HepG2 (cell line): ENCODE data around the gene CUL1. TPM values are rescaled to one million over a fixed set of nuclear protein-coding genes. Genes with fewer than 3 reads are reported as not detected.
A peak's percentile ranks its signal among the peaks of the same experiment; 100 is the strongest.

Experiments used
- ATAC-seq: fragments of 200-7000 bp; cut with Tn5 transposase; 3 replicates; pipeline ENCODE4 v1.9.1; 2020; ENCODE audit warnings: mild to moderate bottlenecking, moderate library complexity
- BruUV-seq: library from RNA; stranded (reverse); fragments of 400-500 nt; replicated peaks from 2 replicates; lab custom pipeline; 2021; lab: Mats Ljungman, UMichigan
- CTCF ChIA-PET: fragments of 300-600 bp; formaldehyde crosslinking; extraction: SDS; loops from one replicate; lab custom pipeline; 2021; ENCODE audit warnings: low total read pairs, inconsistent platforms, low intra/inter-chr PET ratio; lab: Yijun Ruan, JAX
- POLR2A ChIA-PET: fragments of 350-600 bp; sonication (Branson Sonifier 250); formaldehyde crosslinking; loops from one replicate; lab custom pipeline; 2020; ENCODE audit warnings: antibody characterized with exemption, inconsistent platforms; lab: Yijun Ruan, JAX
- DNase-seq: peaks from one replicate; pipeline ENCODE4 v3.0.0-alpha.2; 2015; ENCODE audit warnings: low spot score
- FAIRE-seq: peaks from 3 replicates; lab custom pipeline; 2011; peaks lifted over from hg19 to GRCh38; lab: Jason Lieb, UNC
- H2AFZ ChIP-seq: one replicate; pipeline ENCODE4 v1.6.1; 2011; ENCODE audit warnings: low read length, inconsistent platforms
- H3K27ac ChIP-seq: fragments of 300-600 bp; 3 replicates; pipeline ENCODE4 v1.8.0; 2011; ENCODE audit warnings: mixed run types, mild to moderate bottlenecking, mixed read lengths, low read length, inconsistent platforms; ENCODE audit not compliant: insufficient read depth; ENCODE audit errors: extremely low read length
- H3K27me3 ChIP-seq, 2 experiments: fragments of 200-600 bp in 1 of 2; 2 replicates in 1 of 2; 3 replicates in 1 of 2; pipeline versions ENCODE4 v1.6.0 to v1.8.0; 2011; ENCODE audit warnings: low read length in 2 of 2, mild to moderate bottlenecking in 2 of 2, moderate library complexity in 2 of 2, inconsistent platforms in 1 of 2; ENCODE audit not compliant: insufficient read depth in 2 of 2, control insufficient read depth in 1 of 2
- H3K36me3 ChIP-seq, 2 experiments: fragments of 200-600 bp in 1 of 2; replicated peaks in 1 of 2; 2 replicates in 1 of 2; 3 replicates in 1 of 2; pipeline versions ENCODE4 v1.5.1 to v1.8.0; 2011; ENCODE audit warnings: low read length in 2 of 2, inconsistent platforms in 1 of 2; ENCODE audit not compliant: insufficient read depth in 2 of 2, control insufficient read depth in 1 of 2
- H3K4me1 ChIP-seq: 2 replicates; pipeline ENCODE4 v1.5.1; 2012; ENCODE audit warnings: low read length, inconsistent platforms; ENCODE audit not compliant: insufficient read depth
- H3K4me2 ChIP-seq: 2 replicates; pipeline ENCODE4 v1.6.0; 2011; ENCODE audit warnings: low read depth, low read length, inconsistent platforms
- H3K4me3 ChIP-seq, 3 experiments: fragments of 200-600 bp in 1 of 3; sonication (generic), shearing (Covaris generic) in 1 of 3; replicated peaks in 1 of 3; 2 replicates each; pipeline ENCODE4 v1.5.1; 2011 to 2016; ENCODE audit warnings: low read length in 3 of 3, inconsistent platforms in 2 of 3, low read depth in 2 of 3, mild to moderate bottlenecking in 2 of 3, control low read depth in 1 of 3, mixed read lengths in 1 of 3; ENCODE audit not compliant: insufficient read depth in 1 of 3
- H3K79me2 ChIP-seq: one replicate; pipeline ENCODE4 v1.6.1; 2011; ENCODE audit warnings: low read length, inconsistent platforms; ENCODE audit not compliant: insufficient read depth
- H3K9ac ChIP-seq: 2 replicates; pipeline ENCODE4 v1.6.0; 2011; ENCODE audit warnings: mild to moderate bottlenecking, low read depth, low read length, inconsistent platforms; ENCODE audit not compliant: insufficient read depth
- H3K9me3 ChIP-seq: 2 replicates; pipeline ENCODE4 v1.5.1; 2012; ENCODE audit warnings: mild to moderate bottlenecking, low read length
- H4K20me1 ChIP-seq: 2 replicates; pipeline ENCODE4 v1.6.0; 2011; ENCODE audit warnings: inconsistent platforms, mild to moderate bottlenecking, low read length, moderate library complexity; ENCODE audit not compliant: insufficient read depth
- ARNT ChIP-seq: fragments of 450-650 bp; IDR thresholded peaks from 2 replicates; pipeline ENCODE4 v1.6.1; 2017
- CENPX ChIP-seq: sonication (generic); formaldehyde crosslinking; IDR thresholded peaks from 2 replicates; pipeline ENCODE4 v1.9.0; 2021; ENCODE audit warnings: mild to moderate bottlenecking, missing genetic modification reagents, moderate library complexity
- FOSL2 ChIP-seq: sonication (generic); formaldehyde crosslinking; IDR thresholded peaks from 2 replicates; pipeline ENCODE4 v1.4.0; 2020; ENCODE audit warnings: missing genetic modification reagents
- RARG ChIP-seq: sonication (generic); formaldehyde crosslinking; IDR thresholded peaks from 2 replicates; pipeline ENCODE4 v1.4.0; 2020; ENCODE audit warnings: low read depth, mild to moderate bottlenecking, missing genetic modification reagents
- SMAD3 ChIP-seq: sonication (generic); formaldehyde crosslinking; IDR thresholded peaks from 2 replicates; pipeline ENCODE4 v1.4.0; 2020; ENCODE audit warnings: missing genetic modification reagents
- ZFP36 ChIP-seq: fragments of 150-350 bp; IDR thresholded peaks from 2 replicates; pipeline ENCODE4 v1.6.1; 2018; ENCODE audit warnings: borderline replicate concordance, low read length, low read depth; ENCODE audit not compliant: partially characterized antibody
- ZNF430 ChIP-seq: sonication (generic); formaldehyde crosslinking; IDR thresholded peaks from 2 replicates; pipeline ENCODE4 v1.9.0; 2021; ENCODE audit warnings: mild to moderate bottlenecking, missing genetic modification reagents
- ZNF605 ChIP-seq: sonication (generic); formaldehyde crosslinking; IDR thresholded peaks from 2 replicates; pipeline ENCODE4 v1.8.0; 2022; ENCODE audit warnings: mild to moderate bottlenecking, missing genetic modification reagents
- ZNF777 ChIP-seq: sonication (generic); formaldehyde crosslinking; IDR thresholded peaks from 2 replicates; pipeline ENCODE4 v1.4.0; 2020; ENCODE audit warnings: missing genetic modification reagents
- WGBS: methylation state at CpG from one replicate; pipeline ENCODE4 v1.1.6; 2017; ENCODE audit warnings: low lambda C conversion rate; 5-methylcytosine and 5-hydroxymethylcytosine counted together
- in situ Hi-C: cut with HindIII; loops from 2 replicates; pipeline ENCODE4 v1.10.0; 2017; ENCODE audit warnings: low pct_unique_long_range_greater_than_20kb; ENCODE audit not compliant: extremely low pct_ligation_motif_present
- intact Hi-C: fragments of 100-400 bp; cut with micrococcal nuclease; formaldehyde crosslinking; loops from one replicate; pipeline ENCODE4 v1.10.0; 2022; ENCODE audit not compliant: unreplicated experiment
- polyA plus RNA-seq, 8 experiments: library from polyadenylated mRNA; depleted of rRNA in 3 of 8; stranded (reverse) in 7 of 8; unstranded in 1 of 8; fragments of >200 nt; fragmentation: Illumina TruSeq in 4 of 8; extraction: Trizol in 4 of 8; gene quantifications; 2 replicates each; pipeline versions ENCODE4 v1.2.1 to v1.2.3, GENCODE V29; 2011 to 2016; ENCODE audit warnings: low read depth in 4 of 8, missing spikeins in 1 of 8, mixed read lengths in 1 of 8; ENCODE audit not compliant: insufficient read depth in 1 of 8
- total RNA-seq, 5 experiments: library from RNA; depleted of rRNA; stranded (reverse); fragments of >200 nt; fragmentation: Illumina TruSeq; extraction: Trizol; gene quantifications; 2 replicates each; pipeline ENCODE4 v1.2.3, GENCODE V29; 2016; ENCODE audit warnings: low read depth in 1 of 5
- TF ChIP-seq, protein P1 (sequence below): sonication (generic); formaldehyde crosslinking; IDR thresholded peaks from 2 replicates; pipeline ENCODE4 v1.4.0; 2020; ENCODE audit warnings: mild to moderate bottlenecking, missing genetic modification reagents
- TF ChIP-seq, protein P2 (sequence below): sonication (generic); formaldehyde crosslinking; IDR thresholded peaks from 2 replicates; pipeline ENCODE4 v1.4.0; 2020; ENCODE audit warnings: missing genetic modification reagents
- TF ChIP-seq, protein P3 (sequence below): sonication (generic); formaldehyde crosslinking; IDR thresholded peaks from 2 replicates; pipeline ENCODE4 v1.4.0; 2020; ENCODE audit warnings: mild to moderate bottlenecking, missing genetic modification reagents, borderline replicate concordance

The CUL1 gene
- total and polyA plus RNA-seq, 2 of the 13 experiments (the other 11 are each of a cell fraction or from before 2014, with no cell fraction given), result 30.1 to 45.9 TPM

- TF ChIP-seq, protein P1, sequence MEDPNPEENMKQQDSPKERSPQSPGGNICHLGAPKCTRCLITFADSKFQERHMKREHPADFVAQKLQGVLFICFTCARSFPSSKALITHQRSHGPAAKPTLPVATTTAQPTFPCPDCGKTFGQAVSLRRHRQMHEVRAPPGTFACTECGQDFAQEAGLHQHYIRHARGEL (CRISPR knock-in tag), result no peak
- TF ChIP-seq ZNF605 (no peak), SMAD3 (CRISPR knock-in tag) (no peak)
- TF ChIP-seq, all 625 proteins: peak for 7
These were observed 701 bp upstream of the CUL1 start (continued) for GRCh38 chr7:148698007-148698396.

DNA sequence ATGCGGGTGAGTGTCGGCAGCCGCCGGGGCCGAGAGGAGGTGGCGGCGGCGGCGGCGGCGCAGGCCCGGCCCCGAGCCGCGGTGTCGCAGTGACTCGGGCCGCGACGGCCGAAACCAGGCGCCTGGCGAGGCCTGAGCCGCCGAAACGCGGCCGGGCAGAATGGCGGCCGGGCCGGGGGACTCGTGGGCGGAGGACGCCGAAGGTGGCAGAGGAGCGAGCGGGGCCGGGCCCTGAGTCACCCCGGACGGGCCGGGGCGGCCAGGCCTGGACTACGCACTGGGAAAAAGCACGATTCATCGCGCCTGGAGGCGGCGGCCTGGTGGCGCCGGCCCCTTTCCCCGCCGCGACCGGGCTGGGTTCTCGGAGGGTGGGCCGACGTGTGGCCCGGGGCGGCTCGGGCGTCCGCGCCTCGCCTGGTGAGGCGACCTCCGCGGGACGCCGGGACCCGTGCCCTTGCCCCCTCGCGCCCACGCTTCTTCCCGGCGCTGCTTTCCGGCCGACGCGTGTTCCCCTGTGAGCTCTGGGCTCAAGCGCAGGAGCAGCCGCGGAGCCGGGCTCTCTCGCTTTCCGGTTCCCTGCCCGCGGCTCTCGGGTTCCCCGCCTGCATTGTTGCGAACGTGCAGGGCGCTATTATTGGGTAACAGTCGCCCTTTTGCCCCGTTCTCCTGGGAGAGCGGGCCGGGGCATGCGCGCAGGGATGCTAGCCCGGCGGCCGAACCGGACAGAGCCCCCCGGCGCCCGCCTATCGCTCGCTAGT lies 500 bp downstream of the CUL1 start:
- Histone ChIP-seq H3K9ac (peak overlapping the region; percentile 99), H3K4me2 (peak overlapping the region; percentile 78), H3K27ac (peak overlapping the region; percentile 98), H3K4me1 (peaks cover 54% of the 10 kb centered on the region), H3K36me3 (no peaks in the 10 kb centered on the region), H2AFZ (no peak overlapping the region), H4K20me1 (peaks cover 26% of the 10 kb centered on the region), H3K4me3 (peak overlapping the region; percentile 84 to 89 (median 88)), H3K79me2 (peaks cover 50% of the 10 kb centered on the region), H3K27me3 (no peaks in the 10 kb centered on the region), H3K9me3 (no peaks in the 10 kb centered on the region)
- 5% methylated on average over 13 of the region's 107 CpGs for whole genome bisulfite sequencing
- no TSS peak for BruUV-seq
- FAIRE-seq (no peak), DNase-seq (peak; percentile 65), ATAC-seq (peak; percentile 83)
- in situ Hi-C loops, result no loop called here
- intact Hi-C loops, result loop anchor here (10.0 kb wide), 2 partner anchors 124 to 266 kb away; no protein-coding TSS in a partner anchor
- ChIA-PET POLR2A (interaction anchor here (1.0 to 1.8 kb wide), 2 partner anchors 9 to 10 kb away, joined by 3 to 7 read pairs; no protein-coding TSS in a partner anchor), CTCF (no interaction called here)
- no peak for TF ChIP-seq ZNF430 (CRISPR knock-in tag)
- no peak for TF ChIP-seq CENPX (CRISPR knock-in tag)
- TF ChIP-seq, protein P2, sequence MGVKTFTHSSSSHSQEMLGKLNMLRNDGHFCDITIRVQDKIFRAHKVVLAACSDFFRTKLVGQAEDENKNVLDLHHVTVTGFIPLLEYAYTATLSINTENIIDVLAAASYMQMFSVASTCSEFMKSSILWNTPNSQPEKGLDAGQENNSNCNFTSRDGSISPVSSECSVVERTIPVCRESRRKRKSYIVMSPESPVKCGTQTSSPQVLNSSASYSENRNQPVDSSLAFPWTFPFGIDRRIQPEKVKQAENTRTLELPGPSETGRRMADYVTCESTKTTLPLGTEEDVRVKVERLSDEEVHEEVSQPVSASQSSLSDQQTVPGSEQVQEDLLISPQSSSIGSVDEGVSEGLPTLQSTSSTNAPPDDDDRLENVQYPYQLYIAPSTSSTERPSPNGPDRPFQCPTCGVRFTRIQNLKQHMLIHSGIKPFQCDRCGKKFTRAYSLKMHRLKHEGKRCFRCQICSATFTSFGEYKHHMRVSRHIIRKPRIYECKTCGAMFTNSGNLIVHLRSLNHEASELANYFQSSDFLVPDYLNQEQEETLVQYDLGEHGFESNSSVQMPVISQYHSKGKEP (CRISPR knock-in tag), result no peak
- no peak for TF ChIP-seq ZNF777 (CRISPR knock-in tag)
- no peak for TF ChIP-seq RARG (CRISPR knock-in tag)
- no peak; the same call in 1 of the 2 replicates for TF ChIP-seq SMAD3 (CRISPR knock-in tag)
- TF ChIP-seq FOSL2 (CRISPR knock-in tag), result no peak
- TF ChIP-seq ZFP36, result no peak
- TF ChIP-seq ARNT, result no peak
- TF ChIP-seq, protein P3, sequence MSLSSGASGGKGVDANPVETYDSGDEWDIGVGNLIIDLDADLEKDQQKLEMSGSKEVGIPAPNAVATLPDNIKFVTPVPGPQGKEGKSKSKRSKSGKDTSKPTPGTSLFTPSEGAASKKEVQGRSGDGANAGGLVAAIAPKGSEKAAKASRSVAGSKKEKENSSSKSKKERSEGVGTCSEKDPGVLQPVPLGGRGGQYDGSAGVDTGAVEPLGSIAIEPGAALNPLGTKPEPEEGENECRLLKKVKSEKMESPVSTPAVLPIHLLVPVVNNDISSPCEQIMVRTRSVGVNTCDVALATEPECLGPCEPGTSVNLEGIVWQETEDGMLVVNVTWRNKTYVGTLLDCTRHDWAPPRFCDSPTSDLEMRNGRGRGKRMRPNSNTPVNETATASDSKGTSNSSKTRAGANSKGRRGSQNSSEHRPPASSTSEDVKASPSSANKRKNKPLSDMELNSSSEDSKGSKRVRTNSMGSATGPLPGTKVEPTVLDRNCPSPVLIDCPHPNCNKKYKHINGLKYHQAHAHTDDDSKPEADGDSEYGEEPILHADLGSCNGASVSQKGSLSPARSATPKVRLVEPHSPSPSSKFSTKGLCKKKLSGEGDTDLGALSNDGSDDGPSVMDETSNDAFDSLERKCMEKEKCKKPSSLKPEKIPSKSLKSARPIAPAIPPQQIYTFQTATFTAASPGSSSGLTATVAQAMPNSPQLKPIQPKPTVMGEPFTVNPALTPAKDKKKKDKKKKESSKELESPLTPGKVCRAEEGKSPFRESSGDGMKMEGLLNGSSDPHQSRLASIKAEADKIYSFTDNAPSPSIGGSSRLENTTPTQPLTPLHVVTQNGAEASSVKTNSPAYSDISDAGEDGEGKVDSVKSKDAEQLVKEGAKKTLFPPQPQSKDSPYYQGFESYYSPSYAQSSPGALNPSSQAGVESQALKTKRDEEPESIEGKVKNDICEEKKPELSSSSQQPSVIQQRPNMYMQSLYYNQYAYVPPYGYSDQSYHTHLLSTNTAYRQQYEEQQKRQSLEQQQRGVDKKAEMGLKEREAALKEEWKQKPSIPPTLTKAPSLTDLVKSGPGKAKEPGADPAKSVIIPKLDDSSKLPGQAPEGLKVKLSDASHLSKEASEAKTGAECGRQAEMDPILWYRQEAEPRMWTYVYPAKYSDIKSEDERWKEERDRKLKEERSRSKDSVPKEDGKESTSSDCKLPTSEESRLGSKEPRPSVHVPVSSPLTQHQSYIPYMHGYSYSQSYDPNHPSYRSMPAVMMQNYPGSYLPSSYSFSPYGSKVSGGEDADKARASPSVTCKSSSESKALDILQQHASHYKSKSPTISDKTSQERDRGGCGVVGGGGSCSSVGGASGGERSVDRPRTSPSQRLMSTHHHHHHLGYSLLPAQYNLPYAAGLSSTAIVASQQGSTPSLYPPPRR (CRISPR knock-in tag), result no peak
